Motor neuron (in vitro differentiated cells): ENCODE measurements around the gene NFKBIB. TPM values are rescaled to one million over a fixed set of nuclear protein-coding genes. Genes with fewer than 3 reads are reported as not detected.
A peak's percentile ranks its signal among the peaks of the same experiment; 100 is the strongest.
"Not testable (repeated sequence)": the region's sequence is repeated elsewhere in the genome, so short reads cannot be mapped to it uniquely, and the experiment has no call there.

Experiments used
- ATAC-seq, 8 experiments: fragments of 200-7000 bp; cut with Tn5 transposase; replicated peaks in 6 of 8; 2 replicates each; pipeline ENCODE4 v1.8.0; 2021; ENCODE audit warnings: mild to moderate bottlenecking in 8 of 8, moderate library complexity in 8 of 8
- H3K27ac ChIP-seq, 2 donors: fragments of 250-450 bp; sonication (Bioruptor Pico); 2 replicates each; pipeline ENCODE4 v1.9.0; 2021; ENCODE audit warnings: antibody characterized with exemption in 2 of 2, mild to moderate bottlenecking in 2 of 2, moderate library complexity in 1 of 2
- H3K4me1 ChIP-seq, 2 donors: fragments of 250-450 bp; sonication (Bioruptor Pico); replicated peaks in 1 of 2; 2 replicates each; pipeline ENCODE4 v1.6.1; 2021; ENCODE audit warnings: antibody characterized with exemption in 2 of 2, mild to moderate bottlenecking in 2 of 2, moderate library complexity in 1 of 2
- H3K4me3 ChIP-seq, 5 donors: fragments of 250-450 bp; sonication (Bioruptor Pico); 2 replicates each; pipeline ENCODE4 v1.9.0; 2021; ENCODE audit warnings: antibody characterized with exemption in 5 of 5, mild to moderate bottlenecking in 5 of 5, moderate library complexity in 4 of 5
- WGBS, 10 experiments: fragments of 450-650 bp; shearing (Covaris generic); methylation state at CpG; one replicate each; pipeline ENCODE4 v1.0.0; 2022; 5-methylcytosine and 5-hydroxymethylcytosine counted together
- in situ Hi-C, 9 experiments: fragments of 400-800 bp; cut with MboI; loops; one replicate each; pipeline ENCODE4 v1.15.0; 2021; ENCODE audit warnings: low sequenced_read_pairs in 9 of 9, low pct_unique_long_range_greater_than_20kb in 2 of 9; ENCODE audit not compliant: unreplicated experiment in 9 of 9
- total RNA-seq, 8 experiments: library from RNA; unstranded; fragments of 300-600 nt; gene quantifications; 2 replicates each; pipeline versions ENCODE4 v1.2.3 to v1.2.4, GENCODE V29; 2022

Gene NFKBIB
- total RNA-seq, 8 experiments from 2014 or later: 7.1 to 26.0 (median 11.7) TPM

DNA sequence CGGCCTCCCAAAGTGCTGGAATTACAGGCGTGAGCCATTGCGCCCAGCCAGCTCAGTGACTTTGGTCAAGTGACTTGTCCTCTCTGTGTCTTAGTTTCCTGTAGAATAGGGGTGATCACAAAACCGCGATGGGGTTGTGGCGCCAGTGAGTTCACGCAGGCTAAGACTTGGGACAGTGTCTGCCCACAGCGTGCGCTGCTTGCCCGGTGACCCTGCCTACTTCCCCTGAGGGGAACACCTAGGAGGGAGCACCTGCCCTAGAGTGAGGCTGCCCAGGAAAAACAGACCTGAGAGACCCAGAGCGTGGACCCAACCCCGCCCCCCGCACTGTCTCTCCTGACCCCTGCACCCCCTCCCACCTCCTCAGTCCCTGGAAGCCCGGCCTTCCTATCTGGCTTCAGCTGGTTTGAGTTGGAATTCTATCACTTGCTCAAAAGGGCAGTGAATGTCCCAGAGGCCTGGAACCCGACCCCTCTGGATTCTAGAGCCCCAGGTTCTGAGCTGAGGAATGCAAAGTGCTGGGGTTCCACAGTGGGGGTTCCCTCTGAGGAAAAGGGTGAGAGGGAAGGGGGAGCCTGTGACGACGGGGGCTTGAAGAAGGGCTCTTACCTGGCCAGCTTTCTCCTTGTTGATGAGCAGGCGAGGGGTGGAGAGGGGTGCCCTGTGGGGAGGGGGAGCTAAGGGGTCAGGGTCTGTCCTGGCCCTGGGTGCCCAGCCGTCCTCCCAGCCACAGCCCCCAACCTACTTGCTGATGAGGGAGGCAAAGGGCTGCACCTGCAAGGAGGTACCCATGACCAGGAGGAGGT is 19.5 kb upstream of the NFKBIB start:
- Histone ChIP-seq H3K4me1 (peaks cover 0 to 11% of the 10 kb centered on the region in 2 donors), H3K4me3 (no peak overlapping the region), H3K27ac (no peak overlapping the region)
- in situ Hi-C loops: no loop called here
- 100% methylated on average over 2 of the region's 19 CpGs; no CpG with 5 or more reads in 9 of the 10 experiments for WGBS, 10 experiments
- no peak for ATAC-seq

DNA sequence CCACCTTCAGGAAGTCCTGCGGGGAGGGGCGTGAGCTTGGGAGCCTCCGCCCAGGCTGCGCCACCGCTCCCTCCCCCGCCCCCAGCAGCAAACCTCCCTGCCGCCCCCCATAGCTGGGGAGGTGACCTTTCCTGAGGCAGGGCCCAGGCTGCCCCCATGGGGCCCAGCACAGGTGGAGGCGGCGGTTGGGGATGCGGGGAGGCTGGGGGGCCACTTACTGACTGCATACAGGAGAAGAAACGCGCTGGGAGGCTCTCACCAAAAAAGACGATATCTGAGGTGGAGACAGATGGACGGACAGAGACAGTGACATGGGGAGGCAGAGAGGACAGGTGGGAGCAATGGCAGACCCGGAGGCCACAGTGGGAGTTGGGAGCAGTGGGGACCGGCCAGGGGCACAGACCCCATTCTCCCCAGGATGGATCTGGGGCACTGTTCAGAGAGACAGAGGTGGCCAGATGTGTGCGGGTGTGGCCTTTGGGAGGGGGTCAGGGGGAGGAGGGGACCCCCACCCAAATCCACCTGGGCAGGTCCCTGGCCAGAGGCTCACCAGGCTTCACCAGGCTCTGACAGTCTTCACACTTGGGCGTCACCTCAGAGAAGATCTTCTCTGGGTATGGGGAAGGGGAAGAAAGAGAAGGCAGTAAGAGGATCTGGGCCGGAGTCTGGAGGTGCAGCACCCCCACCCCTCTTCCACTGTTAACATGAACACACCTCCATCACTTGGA is 18.7 kb upstream of the NFKBIB start:
- 100% methylated on average over 1 of the region's 19 CpGs; no CpG with 5 or more reads in 9 of the 10 experiments for WGBS, 10 experiments
- H3K27ac ChIP-seq: no peak overlapping the region
- peaks cover 0 to 11% of the 10 kb centered on the region in 2 donors for H3K4me1 ChIP-seq
- no peak for ATAC-seq
- H3K4me3 ChIP-seq: no peak overlapping the region
- in situ Hi-C loops: no loop called here

DNA sequence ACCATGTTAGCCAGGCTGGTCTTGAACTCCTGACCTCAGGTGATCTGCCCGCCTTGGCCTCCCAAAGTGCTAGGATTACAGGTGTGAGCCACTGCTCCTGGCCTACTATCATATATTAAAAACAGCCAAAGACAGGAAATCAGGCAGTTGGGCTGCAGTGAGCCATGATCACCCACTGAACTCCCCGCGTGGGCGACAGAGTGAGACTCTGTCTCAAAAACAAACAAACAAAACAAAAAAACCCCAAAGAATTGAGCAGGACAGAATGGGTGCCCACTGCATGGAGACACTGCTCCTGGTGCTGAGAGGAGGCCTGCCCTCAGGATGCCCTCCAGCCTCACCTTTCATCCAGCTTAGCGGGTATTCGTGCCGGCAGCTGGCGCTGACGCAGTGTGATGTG is 16.5 kb upstream of the NFKBIB start:
- Histone ChIP-seq H3K4me1 (peaks cover 0 to 5% of the 10 kb centered on the region in 2 donors), H3K27ac (no peak overlapping the region), H3K4me3 (no peak overlapping the region)
- no peak for ATAC-seq
- in situ Hi-C loops: no loop called here
- 87 to 100% (median 96%) methylated on average over 1 to 8 of the region's 9 CpGs; no CpG with 5 or more reads in 4 of the 10 experiments for WGBS, 10 experiments

DNA sequence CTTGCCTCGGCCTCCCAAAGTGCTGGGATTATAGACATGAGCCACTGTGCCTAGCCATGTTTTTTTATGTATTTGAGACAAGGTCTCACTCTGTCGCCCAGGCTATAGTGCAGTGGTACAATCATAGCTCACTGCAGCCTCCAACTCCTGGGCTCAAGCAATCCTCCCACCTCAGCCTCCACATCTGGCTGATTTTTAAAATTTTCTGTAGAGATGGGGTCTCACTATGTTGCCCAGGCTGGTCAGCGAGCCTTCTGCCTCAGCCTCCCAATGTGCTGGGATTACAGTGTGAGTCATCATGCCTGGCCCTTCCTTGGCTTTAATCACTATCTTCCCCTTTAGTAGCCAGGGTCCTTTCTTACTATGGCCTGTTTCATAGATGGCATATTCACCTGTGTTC is 15.1 kb upstream of the NFKBIB start:
- H3K4me3 ChIP-seq, H3K27ac ChIP-seq, H3K4me1 ChIP-seq, ATAC-seq, in situ Hi-C loops: not testable (repeated sequence)
- 67 to 100% (median 89%) methylated on average over 1 to 3 of the region's 3 CpGs; no CpG with 5 or more reads in 5 of the 10 experiments for WGBS, 10 experiments

DNA sequence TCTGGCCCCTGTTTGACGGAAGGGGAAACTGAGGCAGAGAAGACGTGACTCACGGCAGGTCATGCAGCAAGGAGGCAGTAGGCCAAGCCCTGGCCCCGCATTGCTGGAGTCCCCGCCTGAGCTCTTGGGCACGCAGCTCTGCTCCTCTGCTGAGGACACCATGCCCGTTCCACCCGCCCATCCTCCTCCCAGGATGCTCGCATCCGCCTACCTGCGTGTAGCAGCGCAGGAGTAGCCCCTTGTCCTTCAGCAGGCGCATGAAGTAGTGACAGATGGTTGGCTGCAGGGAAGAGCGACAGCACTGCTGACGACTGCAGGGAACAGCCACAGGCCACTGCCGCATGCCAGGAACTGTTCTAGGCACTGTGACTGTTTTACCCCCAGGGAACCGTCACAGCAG is 10.9 kb upstream of the NFKBIB start:
- in situ Hi-C loops: no loop called here
- ATAC-seq: no peak
- 80 to 100% (median 90%) methylated on average over 2 to 7 of the region's 17 CpGs; no CpG with 5 or more reads in 7 of the 10 experiments for WGBS, 10 experiments
- Histone ChIP-seq H3K27ac (no peak overlapping the region), H3K4me1 (no peaks in the 10 kb centered on the region), H3K4me3 (no peak overlapping the region)

DNA sequence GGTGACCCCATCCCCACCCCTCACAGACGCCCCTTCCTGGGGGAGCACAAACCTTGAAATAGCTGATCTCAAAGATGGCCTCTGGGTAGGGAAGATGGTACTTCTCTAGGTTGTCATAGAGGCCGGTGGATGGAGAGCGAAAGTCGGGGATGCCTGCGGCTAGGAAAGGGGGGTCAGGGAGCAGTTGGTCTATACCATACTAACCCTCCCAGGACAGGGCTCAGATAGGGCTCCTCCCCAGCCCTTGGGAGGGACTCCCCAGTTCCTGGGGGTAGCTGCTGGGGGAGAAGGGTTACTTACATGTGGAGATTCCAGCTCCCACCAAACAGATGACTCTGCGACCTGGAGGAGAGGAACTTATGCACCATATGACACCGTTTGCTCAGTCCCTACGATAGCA is 10.0 kb upstream of the NFKBIB start:
- ATAC-seq: no peak
- WGBS, 10 experiments: 7 to 100% (median 79%) methylated on average over 1 to 4 of the region's 8 CpGs; no CpG with 5 or more reads in 4 of the 10 experiments
- in situ Hi-C loops: no loop called here
- no peaks in the 10 kb centered on the region for H3K4me1 ChIP-seq
- no peak overlapping the region for H3K4me3 ChIP-seq
- no peak overlapping the region for H3K27ac ChIP-seq

DNA sequence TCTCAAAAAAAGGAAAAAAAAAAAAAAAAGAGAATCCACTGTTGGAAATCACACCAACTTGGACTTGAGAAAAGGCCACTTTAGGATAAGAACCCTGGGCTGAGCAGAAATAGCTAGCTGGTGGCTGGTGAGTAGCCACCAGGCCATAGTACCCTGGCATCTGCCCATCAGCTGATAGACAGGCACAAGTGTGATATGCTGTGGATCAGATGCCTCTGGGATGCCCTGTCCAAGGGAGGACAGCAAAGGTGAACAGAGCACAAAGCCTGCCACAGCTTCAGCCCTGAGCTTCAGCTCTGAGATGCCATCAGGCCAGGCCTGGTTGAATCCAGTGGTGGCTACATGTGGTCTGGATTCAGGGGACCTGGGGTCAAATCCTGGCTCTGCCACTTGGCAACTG is 9.1 kb upstream of the NFKBIB start:
- in situ Hi-C loops: no loop called here
- Histone ChIP-seq H3K27ac (no peak overlapping the region), H3K4me1 (no peaks in the 10 kb centered on the region), H3K4me3 (no peak overlapping the region)
- no peak for ATAC-seq

DNA sequence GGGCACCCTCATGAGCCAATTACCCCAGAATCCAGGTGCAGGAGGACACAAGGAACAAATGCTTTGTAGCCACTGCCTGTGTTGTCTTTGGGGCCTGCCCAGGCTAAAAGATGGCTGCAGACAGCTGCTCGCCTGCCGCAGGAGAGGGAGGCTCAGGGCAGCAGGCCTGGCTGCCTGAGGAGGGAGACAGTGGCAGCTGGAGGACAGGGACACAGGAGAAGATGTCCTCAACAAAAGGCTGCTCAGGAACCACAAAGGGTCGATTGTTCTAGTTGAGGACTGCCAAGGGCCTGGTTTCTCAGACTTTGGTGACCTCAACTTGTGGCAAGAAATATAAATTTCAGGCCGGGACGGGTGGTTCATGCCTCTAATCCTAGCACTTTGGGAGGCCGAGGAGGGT is 8.0 kb upstream of the NFKBIB start:
- ATAC-seq: no peak
- 50 to 100% (median 61%) methylated on average over 1 to 3 of the region's 6 CpGs; no CpG with 5 or more reads in 4 of the 10 experiments for WGBS, 10 experiments
- Histone ChIP-seq H3K4me1 (no peaks in the 10 kb centered on the region), H3K27ac (no peak overlapping the region), H3K4me3 (no peak overlapping the region)
- in situ Hi-C loops: no loop called here

DNA sequence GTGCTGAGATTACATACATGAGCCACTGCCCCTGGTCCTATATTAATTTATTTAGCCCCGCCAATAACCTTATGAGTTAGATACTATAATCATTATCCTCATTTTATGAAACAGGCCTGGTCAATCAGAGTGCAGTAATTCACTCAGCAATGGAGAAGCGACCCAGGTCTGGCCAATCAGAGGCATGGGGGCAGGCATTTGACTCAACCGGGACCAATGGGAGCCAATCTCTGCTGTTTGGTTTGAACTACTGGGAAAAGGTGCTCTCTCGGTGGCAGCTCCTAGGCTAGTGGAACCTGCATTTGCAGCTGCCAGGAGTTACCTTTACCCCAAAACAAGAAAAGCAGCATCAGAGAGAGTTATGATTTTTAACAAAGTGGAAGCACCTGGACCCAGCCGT is 6.9 kb upstream of the NFKBIB start:
- ATAC-seq: no peak
- in situ Hi-C loops: no loop called here
- H3K27ac ChIP-seq: no peak overlapping the region

DNA sequence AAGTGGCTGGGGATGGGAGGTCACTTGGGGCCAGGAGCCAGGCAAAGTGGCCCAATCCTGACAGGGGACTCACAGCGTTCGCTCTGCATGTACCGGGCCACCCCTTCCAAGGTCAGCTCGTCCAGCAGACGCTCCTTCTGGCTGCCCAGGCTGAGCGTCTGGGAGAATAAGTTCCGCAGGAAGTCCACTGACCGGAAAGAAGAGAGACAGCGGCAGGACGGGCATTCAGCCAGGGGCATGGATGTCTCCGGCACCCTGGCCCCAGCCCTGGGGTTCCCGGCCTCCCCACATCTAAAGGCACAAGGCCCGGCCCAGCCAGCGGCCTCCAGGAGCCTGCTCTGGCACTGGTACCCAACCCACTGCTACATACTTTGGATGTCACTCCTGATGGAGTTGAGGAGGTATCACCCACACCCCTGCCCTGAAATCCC is 6.4 kb upstream of the NFKBIB start:
- ATAC-seq: no peak
- WGBS, 10 experiments: 83 to 92% methylated on average over 2 of the region's 14 CpGs; no CpG with 5 or more reads in 8 of the 10 experiments
- in situ Hi-C loops: no loop called here
- H3K4me1 ChIP-seq: peaks cover under 1 to 2% of the 10 kb centered on the region in 2 donors
- H3K27ac ChIP-seq: no peak overlapping the region
- no peak overlapping the region for H3K4me3 ChIP-seq

More for the DNA sequence above, 6.9 kb upstream of the NFKBIB start:
- 64 to 100% (median 89%) methylated on average over 1 to 5 of the region's 5 CpGs; no CpG with 5 or more reads in 3 of the 10 experiments for WGBS, 10 experiments
- H3K4me1 ChIP-seq: no peaks in the 10 kb centered on the region
- no peak overlapping the region for H3K4me3 ChIP-seq

DNA sequence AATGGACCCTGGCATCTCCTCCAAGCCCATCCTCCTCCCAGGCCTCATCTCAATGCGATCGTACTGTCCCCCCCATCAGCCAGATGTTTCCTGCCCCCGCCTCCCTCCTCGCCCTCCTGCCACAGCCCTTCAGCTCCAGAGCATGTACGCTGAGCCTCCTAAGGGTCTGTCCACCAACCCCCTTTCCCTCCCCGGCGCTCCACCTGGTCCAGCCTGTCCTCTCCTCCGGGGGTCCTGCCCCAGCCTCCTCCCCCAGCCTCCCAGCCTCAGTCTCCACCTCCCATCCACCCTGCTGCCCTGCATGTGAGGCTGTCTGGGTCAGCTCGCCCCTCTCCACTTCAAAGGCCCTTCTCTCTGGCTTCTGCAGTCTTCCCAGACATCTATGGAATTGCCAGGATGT is 4.8 kb upstream of the NFKBIB start:
- Histone ChIP-seq H3K27ac (no peak overlapping the region), H3K4me3 (no peak overlapping the region), H3K4me1 (peaks cover 5 to 6% of the 10 kb centered on the region in 2 donors)
- in situ Hi-C loops: no loop called here
- WGBS, 10 experiments: no CpG with 5 or more reads among the region's 9 CpGs
- ATAC-seq: no peak

DNA sequence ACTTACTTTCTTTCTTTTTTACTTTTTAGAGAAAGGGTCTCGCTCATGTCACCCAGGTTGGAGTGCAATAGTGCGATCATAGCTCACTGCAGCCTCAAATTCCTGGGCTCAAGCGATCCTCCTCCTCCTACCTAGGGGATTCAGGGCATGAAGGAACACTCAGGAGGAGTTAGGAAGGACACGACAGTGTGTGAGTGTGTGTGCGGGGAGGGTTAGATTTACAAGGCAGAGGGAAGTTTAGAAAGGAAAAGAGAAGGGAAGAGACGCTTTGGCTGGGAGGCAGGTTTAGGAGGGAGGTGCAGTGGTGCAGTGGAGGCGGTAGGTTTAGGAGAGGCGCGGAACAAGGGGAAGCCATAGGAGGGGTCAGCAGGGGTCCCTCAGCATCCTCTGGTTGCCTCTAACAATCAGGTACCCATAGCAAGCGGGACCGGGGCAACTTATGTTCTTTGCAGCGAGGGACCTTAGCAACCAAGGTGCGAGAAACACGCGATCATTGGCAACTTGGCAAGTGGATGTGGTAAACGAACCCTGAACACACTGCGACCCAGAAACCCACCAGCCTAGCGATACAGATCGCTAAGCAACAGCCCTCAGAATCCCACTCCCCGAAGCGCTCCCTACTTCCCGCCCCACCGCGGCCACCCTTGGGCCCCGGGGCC is 852 bp upstream of the NFKBIB start:
- Histone ChIP-seq H3K27ac (peak overlapping the region; percentile 28 to 31), H3K4me1 (peaks cover 6 to 8% of the 10 kb centered on the region in 2 donors)
- peak in 1 of 8 experiments; percentile 0 for ATAC-seq

DNA sequence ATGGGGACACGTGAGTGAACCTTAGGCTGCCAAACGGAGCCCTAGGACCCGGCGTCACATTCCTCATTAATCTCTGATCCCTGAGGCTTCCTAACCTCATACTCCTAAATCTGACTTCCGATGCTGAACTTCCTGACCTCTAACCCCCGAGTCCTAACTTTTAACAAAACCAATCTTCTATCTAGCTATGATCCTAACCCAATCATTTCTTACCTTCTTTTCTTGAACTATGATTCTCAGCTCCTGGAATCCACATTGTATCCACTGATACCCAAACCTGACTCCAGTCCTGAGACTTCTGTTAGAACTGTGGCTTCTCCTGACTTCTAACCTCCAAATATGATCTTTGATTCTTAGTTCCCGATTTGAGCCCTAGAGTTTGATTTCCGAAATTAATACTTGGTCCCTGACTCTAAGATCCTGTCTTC is 447 bp downstream of the NFKBIB start:
- ATAC-seq: no peak
- H3K27ac ChIP-seq: peak overlapping the region; percentile 70 to 76
- peak overlapping the region; percentile 81 to 98 (median 93) for H3K4me3 ChIP-seq
- peaks cover 6 to 8% of the 10 kb centered on the region in 2 donors for H3K4me1 ChIP-seq
- in situ Hi-C loops: loop anchor here in 3 of 9 experiments (25.0 kb wide), 1 partner anchor 488 kb away; the partner anchor contains the start of gene FAM98C (in 3 of the 3)
- WGBS, 10 experiments: 0 to 20% (median 0%) methylated on average over 1 to 5 of the region's 8 CpGs

More for the DNA sequence above, 852 bp upstream of the NFKBIB start:
- H3K4me3 ChIP-seq: peak overlapping the region; percentile 81 to 98 (median 93)
- WGBS, 10 experiments: 0 to 60% (median 28%) methylated on average over 1 to 7 of the region's 25 CpGs; no CpG with 5 or more reads in 1 of the 10 experiments
- in situ Hi-C loops: no loop called here
